Liver (tissue), 3 donors: ENCODE results near the gene DUSP16.

Source experiments
- CTCF ChIP-seq: fragments of 150-350 bp; IDR thresholded peaks from 2 replicates; pipeline ENCODE4 v1.5.1; 2017; ENCODE audit warnings: improper control_type of control experiment, low read depth, low read length; ENCODE audit not compliant: missing input control
- TAF1 ChIP-seq: conservative IDR thresholded peaks from 2 replicates; pipeline ENCODE4 v1.6.1; 2016; ENCODE audit warnings: antibody characterized with exemption, mild to moderate bottlenecking
- donor health status: healthy.
- donor health status: healthy.

GRCh38 chr12:12592930-12593329 is 30.3 kb upstream of the DUSP16 start:
- TF ChIP-seq CTCF: no peak
- TF ChIP-seq TAF1: no peak
